Panc1 (cell line): Measurements from ENCODE around the gene IL33. TPM values are rescaled to one million over a fixed set of nuclear protein-coding genes. Genes with fewer than 3 reads are reported as not detected.

Source experiments
- ATAC-seq: fragments of 200-7000 bp; cut with Tn5 transposase; 2 replicates; pipeline ENCODE4 v1.9.1; 2020; ENCODE audit warnings: mild to moderate bottlenecking, moderate library complexity
- BruUV-seq: library from RNA; stranded (reverse); fragments of 400-500 nt; replicated peaks from 2 replicates; lab custom pipeline; 2021; lab: Mats Ljungman, UMichigan
- CTCF ChIA-PET: fragments of 300-600 bp; sonication (Branson Sonifier 250); formaldehyde crosslinking; loops from one replicate; lab custom pipeline; 2022; ENCODE audit warnings: antibody characterized with exemption; lab: Charles Lee
- POLR2A ChIA-PET: fragments of 300-600 bp; sonication (Branson Sonifier 250); formaldehyde crosslinking; loops from one replicate; lab custom pipeline; 2022; ENCODE audit warnings: antibody characterized with exemption; lab: Charles Lee
- DNase-seq: peaks from one replicate; pipeline ENCODE4 v3.0.0-alpha.2; 2010; ENCODE audit warnings: low read depth, low spot score
- H3K27ac ChIP-seq: 2 replicates; pipeline ENCODE4 v1.5.1; 2011; ENCODE audit warnings: mild to moderate bottlenecking, low read length, inconsistent platforms
- H3K27me3 ChIP-seq: fragments of 200-500 bp; sonication (Bioruptor generic); 2 replicates; pipeline ENCODE4 v1.6.0; 2014; ENCODE audit warnings: low read length, inconsistent platforms; ENCODE audit not compliant: control insufficient read depth, insufficient read depth
- H3K36me3 ChIP-seq: fragments of 200-500 bp; sonication (Bioruptor generic); 2 replicates; pipeline ENCODE4 v1.5.1; 2014; ENCODE audit warnings: inconsistent platforms, mild to moderate bottlenecking, low read length, moderate library complexity; ENCODE audit not compliant: control insufficient read depth, insufficient read depth
- H3K4me1 ChIP-seq: 2 replicates; pipeline ENCODE4 v1.5.1; 2011; ENCODE audit warnings: inconsistent platforms, mild to moderate bottlenecking, low read length, moderate library complexity; ENCODE audit not compliant: control insufficient read depth, insufficient read depth
- H3K4me3 ChIP-seq, 2 experiments: 2 replicates each; pipeline ENCODE4 v1.5.1; 2011 to 2012; ENCODE audit warnings: low read depth in 2 of 2, low read length in 2 of 2, mild to moderate bottlenecking in 2 of 2, inconsistent platforms in 1 of 2, moderate library complexity in 1 of 2
- H3K9me3 ChIP-seq: fragments of 200-500 bp; sonication (Bioruptor generic); 2 replicates; pipeline ENCODE4 v1.5.1; 2014; ENCODE audit warnings: low read depth, mild to moderate bottlenecking, inconsistent platforms, low read length, moderate library complexity; ENCODE audit not compliant: control insufficient read depth, insufficient read depth
- CTCF ChIP-seq: fragments of 450-650 bp; IDR thresholded peaks from 2 replicates; pipeline ENCODE4 v1.5.1; 2017; ENCODE audit warnings: mild to moderate bottlenecking
- REST ChIP-seq, 2 experiments: IDR thresholded peaks; 2 replicates each; pipeline ENCODE4 v1.6.1; 2011 to 2012; ENCODE audit warnings: low read depth in 2 of 2, control low read depth in 1 of 2, low read length in 1 of 2, mild to moderate bottlenecking in 1 of 2, moderate library complexity in 1 of 2; ENCODE audit not compliant: insufficient read depth in 1 of 2
- in situ Hi-C: cut with HindIII; loops from 2 replicates; pipeline ENCODE4 v1.10.0; 2016; ENCODE audit warnings: low sequenced_read_pairs, low pct_unique_long_range_greater_than_20kb
- intact Hi-C: fragments of 100-400 bp; cut with micrococcal nuclease; formaldehyde crosslinking; loops from one replicate; pipeline ENCODE4 v1.10.0; 2022; ENCODE audit not compliant: unreplicated experiment
- total RNA-seq: library from RNA; stranded (reverse); gene quantifications from one replicate; pipeline ENCODE4 v1.2.1, GENCODE V29; 2021; ENCODE audit not compliant: unreplicated experiment

The IL33 gene
- total RNA-seq, 1 experiment from 2014 or later, result not detected

- Histone ChIP-seq H3K4me3 (no peak overlapping the region), H3K27ac (no peak overlapping the region), H3K9me3 (no peaks in the 10 kb centered on the region), H3K27me3 (no peaks in the 10 kb centered on the region), H3K4me1 (no peaks in the 10 kb centered on the region), H3K36me3 (no peaks in the 10 kb centered on the region)
- ATAC-seq, result no peak
- no TSS peak for BruUV-seq
- peak; percentile 12 for DNase-seq
- intact Hi-C loops, result no loop called here
- in situ Hi-C loops, result no loop called here
- TF ChIP-seq CTCF (peak; percentile 30; the same call in 1 of the 2 replicates), REST (IDR thresholded peaks at IDR 0.05; ENCODE audit: insufficient read depth in 1 of 2, low read depth in 2 of 2, low read length in 1 of 2) (no peak)
- CTCF ChIA-PET, result no interaction called here
- POLR2A ChIA-PET, result no interaction called here
These were observed 90.5 kb downstream of the IL33 start for GRCh38 chr9:6305954-6306563.

Other genes with a start within 250 kb of the IL33 start
- 3.9 TPM for gene RANBP6, start 200.2 kb upstream of the IL33 start, total RNA-seq
- gene TPD52L3, start 112.6 kb downstream of the IL33 start, total RNA-seq, result not detected
- 17.2 TPM for gene UHRF2, start 197.4 kb downstream of the IL33 start, total RNA-seq